Measurements from ENCODE around the gene PDCD10. TPM values are rescaled to one million over a fixed set of nuclear protein-coding genes. Genes with fewer than 3 reads are reported as not detected.

The PDCD10 gene
- total RNA-seq, 1 donor from 2014 or later: 76.1 TPM

DNA sequence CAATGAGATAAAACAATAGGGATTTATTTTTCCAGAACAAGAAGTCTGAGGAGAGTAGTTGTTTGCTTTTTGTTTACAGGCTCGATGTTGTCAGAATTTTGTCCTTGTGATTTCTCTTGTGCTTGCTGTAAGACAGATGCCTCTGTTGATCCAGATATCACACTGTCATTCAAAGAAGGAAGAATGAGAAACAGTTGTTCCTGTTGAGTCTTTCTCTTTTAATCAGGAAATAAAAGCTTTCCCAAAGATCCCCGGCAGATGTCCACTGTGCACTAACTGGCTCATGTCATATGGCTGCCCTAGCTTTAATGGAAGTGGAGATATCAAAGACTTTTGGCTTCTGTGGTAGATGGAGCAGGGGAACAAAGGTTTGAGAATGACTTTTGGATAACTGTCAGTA lies 7.6 kb upstream of the PDCD10 start:
- no peaks in the 10 kb centered on the region for H3K36me3 Mint-ChIP-seq (ENCODE audit: low read depth)
- peaks cover 3% of the 10 kb centered on the region for H3K4me1 Mint-ChIP-seq
- H3K27ac Mint-ChIP-seq: no peak overlapping the region
- no peak for DNase-seq
- H3K9me3 Mint-ChIP-seq: no peaks in the 10 kb centered on the region
- intact Hi-C loops (cut with micrococcal nuclease): no loop called here
- no peak overlapping the region for H3K4me3 Mint-ChIP-seq
- peaks cover 4% of the 10 kb centered on the region for H3K27me3 Mint-ChIP-seq

DNA sequence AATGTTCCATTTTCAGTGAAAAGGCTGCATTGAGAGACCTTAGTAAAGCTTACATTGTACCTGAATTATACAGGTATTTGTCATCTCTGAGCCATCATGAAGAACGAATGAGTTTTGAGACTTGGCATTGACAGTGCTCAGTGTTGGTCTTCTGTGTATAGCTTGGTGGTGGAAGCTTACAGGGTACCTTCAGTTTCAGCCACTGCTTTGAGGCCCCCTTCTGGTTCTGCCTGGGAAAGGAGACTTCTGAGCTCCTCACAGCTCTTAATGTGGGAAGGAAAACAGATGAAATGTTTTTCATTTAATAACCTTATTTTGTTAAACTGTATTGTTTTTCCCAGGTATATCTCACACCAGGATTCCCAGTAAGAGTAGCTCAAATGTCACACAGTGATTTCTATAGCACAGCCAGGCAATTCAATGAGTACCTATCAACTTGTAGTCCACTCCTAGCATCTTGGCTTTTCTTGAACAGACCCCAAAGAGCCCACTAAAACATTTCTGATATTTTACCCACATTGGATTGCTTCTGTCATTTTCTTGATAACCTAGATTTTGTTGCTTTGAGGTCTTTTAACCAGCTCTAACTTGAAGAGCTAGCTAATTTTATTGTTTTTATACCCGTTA lies 6.4 kb upstream of the PDCD10 start:
- peaks cover 8% of the 10 kb centered on the region for H3K4me1 Mint-ChIP-seq
- intact Hi-C loops (cut with micrococcal nuclease): no loop called here
- no peak overlapping the region for H3K27ac Mint-ChIP-seq
- H3K4me3 Mint-ChIP-seq: no peak overlapping the region
- H3K27me3 Mint-ChIP-seq: peaks cover 7% of the 10 kb centered on the region
- peak; percentile 75 for DNase-seq
- no peaks in the 10 kb centered on the region for H3K9me3 Mint-ChIP-seq
- no peaks in the 10 kb centered on the region for H3K36me3 Mint-ChIP-seq (ENCODE audit: low read depth)

DNA sequence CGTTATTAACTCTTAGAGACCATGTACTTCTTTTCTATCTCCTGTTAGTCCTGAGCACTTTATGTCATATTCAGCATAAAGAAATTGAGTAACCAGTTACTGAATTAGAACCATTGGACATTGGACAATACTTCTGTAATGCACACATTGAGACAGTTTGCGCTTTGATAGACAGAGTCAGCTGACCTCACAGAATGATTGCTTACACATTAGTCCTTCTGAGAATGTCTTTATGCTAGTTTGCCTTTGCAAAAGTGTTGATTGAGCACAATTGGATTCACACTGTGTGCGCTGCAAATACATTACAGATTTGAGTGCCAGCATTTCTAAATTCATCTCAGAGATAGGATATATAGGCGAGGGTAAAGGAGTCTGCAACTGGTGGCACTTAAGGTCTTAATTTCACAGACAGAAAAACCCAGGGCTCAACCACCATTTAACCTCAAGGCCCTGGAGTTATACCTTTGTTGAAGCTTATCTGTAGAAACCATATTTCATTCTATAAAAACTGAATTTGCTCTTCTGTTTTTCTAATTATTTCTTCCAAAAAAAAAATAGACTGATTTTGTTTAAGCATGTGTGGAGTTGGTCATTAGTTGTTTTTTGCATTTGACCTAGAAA lies 4.6 kb upstream of the PDCD10 start:
- Mint-ChIP-seq H3K27me3 (peaks cover 7% of the 10 kb centered on the region), H3K4me3 (no peak overlapping the region), H3K9me3 (no peaks in the 10 kb centered on the region), H3K27ac (no peak overlapping the region), H3K36me3 (ENCODE audit: low read depth) (no peaks in the 10 kb centered on the region), H3K4me1 (peaks cover 8% of the 10 kb centered on the region)
- DNase-seq: no peak
- intact Hi-C loops (cut with micrococcal nuclease): loop anchor here (5.0 to 10.0 kb wide), 2 partner anchors 143 to 1926 kb away; partner anchors contain the start of gene MECOM

DNA sequence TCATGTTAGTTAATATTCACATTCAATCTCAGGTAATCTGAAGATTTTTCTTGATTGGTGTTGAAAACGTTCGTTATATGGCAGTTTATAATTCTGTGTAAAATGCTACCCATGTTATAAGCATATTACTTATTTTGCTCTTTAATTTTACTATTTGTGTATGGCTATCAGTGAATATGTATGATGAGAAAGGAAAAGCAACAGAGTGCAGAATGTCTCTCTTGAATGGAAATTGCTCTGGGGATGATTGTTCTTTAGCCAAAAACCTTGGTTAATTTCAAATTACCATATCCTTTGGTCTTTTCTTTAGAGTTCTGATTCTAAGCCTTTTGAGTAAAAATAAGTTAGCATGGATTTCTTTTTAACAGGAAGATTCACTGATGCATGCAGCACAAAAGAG lies 3.3 kb upstream of the PDCD10 start:
- Mint-ChIP-seq H3K9me3 (no peaks in the 10 kb centered on the region), H3K4me3 (no peak overlapping the region), H3K4me1 (peaks cover 12% of the 10 kb centered on the region), H3K27me3 (peaks cover 7% of the 10 kb centered on the region), H3K27ac (no peak overlapping the region), H3K36me3 (ENCODE audit: low read depth) (no peaks in the 10 kb centered on the region)
- DNase-seq: no peak
- intact Hi-C loops (cut with micrococcal nuclease): loop anchor here (5.0 to 10.0 kb wide), 2 partner anchors 144 to 1927 kb away; partner anchors contain the start of gene MECOM

DNA sequence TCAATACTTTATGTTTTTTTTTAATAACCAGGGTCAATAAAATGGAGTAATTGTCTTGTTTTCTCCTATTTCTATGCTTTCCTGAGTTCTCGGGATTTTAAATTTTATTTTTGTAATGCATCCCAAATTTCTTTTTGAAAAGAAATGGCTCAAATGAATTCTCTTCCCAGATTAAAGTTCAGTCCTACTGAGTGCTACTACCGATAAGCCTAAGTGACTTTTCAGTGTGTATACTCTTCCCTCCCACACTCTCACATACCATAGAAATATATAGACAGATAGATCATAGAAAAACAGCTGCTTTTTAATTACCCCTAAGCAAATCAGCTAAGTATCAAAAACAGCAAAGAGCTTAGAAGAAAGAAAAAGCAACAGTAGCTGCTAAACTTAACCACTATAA lies 2.3 kb upstream of the PDCD10 start:
- peaks cover 5% of the 10 kb centered on the region for H3K36me3 Mint-ChIP-seq (ENCODE audit: low read depth)
- H3K4me1 Mint-ChIP-seq: peaks cover 21% of the 10 kb centered on the region
- no peak overlapping the region for H3K27ac Mint-ChIP-seq
- H3K9me3 Mint-ChIP-seq: no peaks in the 10 kb centered on the region
- H3K27me3 Mint-ChIP-seq: peaks cover 7% of the 10 kb centered on the region
- no peak overlapping the region for H3K4me3 Mint-ChIP-seq
- intact Hi-C loops (cut with micrococcal nuclease): loop anchor here (5.0 to 10.0 kb wide), 2 partner anchors 145 to 1928 kb away; partner anchors contain the start of gene MECOM
- no peak for DNase-seq

DNA sequence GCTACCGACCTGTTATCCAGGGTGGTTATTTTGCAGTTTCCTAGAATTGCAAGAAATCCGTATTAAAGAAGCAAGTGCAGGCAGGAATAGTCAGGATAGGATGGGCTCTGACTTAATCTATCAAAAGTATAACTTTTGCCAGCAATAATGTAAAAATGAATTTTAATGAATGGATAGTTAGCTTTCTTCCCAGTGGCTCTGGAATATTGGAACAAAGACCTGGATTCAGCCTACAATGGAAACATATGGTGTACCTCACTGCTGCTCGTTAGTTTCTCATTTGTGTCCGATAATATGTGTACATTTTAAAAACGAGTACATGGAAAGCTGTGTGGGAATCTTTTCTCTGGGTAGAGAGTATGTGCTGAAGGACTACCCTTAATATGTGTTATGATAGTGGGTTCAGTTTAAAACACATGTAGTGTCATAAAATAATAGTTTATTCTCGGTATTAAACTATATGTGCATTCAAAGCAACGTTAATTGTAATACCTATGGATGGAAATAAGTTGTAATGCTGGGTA lies 1.6 kb upstream of the PDCD10 start:
- intact Hi-C loops (cut with micrococcal nuclease): loop anchor here (5.0 to 10.0 kb wide), 2 partner anchors 146 to 1928 kb away; partner anchors contain the start of gene MECOM
- Mint-ChIP-seq H3K27ac (no peak overlapping the region), H3K36me3 (ENCODE audit: low read depth) (peaks cover 8% of the 10 kb centered on the region), H3K4me1 (peaks cover 28% of the 10 kb centered on the region), H3K4me3 (no peak overlapping the region), H3K9me3 (no peaks in the 10 kb centered on the region), H3K27me3 (peaks cover 7% of the 10 kb centered on the region)
- DNase-seq: no peak

DNA sequence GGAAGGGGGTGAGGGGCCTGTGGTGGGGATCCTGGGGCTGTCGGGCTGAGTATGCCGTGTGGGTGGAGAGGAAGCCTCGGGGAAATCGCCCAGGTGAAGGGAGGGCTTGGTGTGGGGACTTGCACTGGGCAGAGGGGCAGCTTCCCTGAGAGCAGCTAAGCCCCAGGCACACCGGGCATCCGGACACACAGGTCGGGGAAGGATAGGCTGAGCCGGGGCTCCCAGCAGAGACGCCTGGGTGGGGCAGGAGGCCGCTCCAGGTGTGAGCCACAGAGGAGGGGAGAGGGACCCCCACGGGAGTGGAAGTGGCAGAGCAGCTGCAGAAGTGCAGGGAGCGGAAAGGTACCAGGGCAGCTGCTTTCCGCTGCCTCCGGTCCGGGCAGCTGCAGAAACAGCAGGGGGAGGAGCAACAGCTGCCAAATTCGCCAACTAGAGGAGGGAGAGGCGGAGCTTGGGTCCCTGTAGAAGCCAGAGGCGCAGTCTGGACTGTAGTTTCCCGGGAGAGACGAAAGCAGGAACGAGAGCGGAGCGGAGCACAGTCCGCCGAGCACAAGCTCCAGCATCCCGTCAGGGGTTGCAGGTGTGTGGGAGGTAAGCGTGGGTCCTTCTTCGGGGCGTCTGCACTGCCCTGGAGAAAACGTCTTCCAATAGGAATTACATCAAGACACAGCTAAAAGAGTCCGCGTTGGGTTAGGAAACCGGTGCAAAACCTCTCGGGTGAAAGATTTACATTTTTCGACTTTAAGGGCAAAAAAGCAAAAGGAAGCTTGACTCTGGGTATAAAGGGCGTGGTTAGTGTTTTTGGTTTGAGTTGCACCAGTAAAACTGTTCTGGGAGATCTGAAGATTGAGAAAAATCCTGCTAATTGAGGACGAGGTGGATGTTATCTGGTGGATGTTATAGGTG lies 794 bp upstream of the PDCD10 start, which contains the start of gene SERPINI1:
Gene SERPINI1 (plus strand): TSS at position 489 of the 906 bp plus-strand sequence. CDS start 53,408 bp downstream, outside the sequence.
- DNase-seq: peak; percentile 94
- Mint-ChIP-seq H3K27me3 (peaks cover 7% of the 10 kb centered on the region), H3K36me3 (ENCODE audit: low read depth) (peaks cover 8% of the 10 kb centered on the region), H3K4me3 (no peak within 1 kb of the TSS), H3K9me3 (no peaks in the 10 kb centered on the region), H3K4me1 (peaks cover 28% of the 10 kb centered on the region), H3K27ac (no peak within 1 kb of the TSS)
- intact Hi-C loops (cut with micrococcal nuclease): loop anchor here (1.0 to 10.0 kb wide), 4 partner anchors 147 to 1929 kb away; partner anchors contain the start of genes GOLIM4, MECOM and ZBBX

DNA sequence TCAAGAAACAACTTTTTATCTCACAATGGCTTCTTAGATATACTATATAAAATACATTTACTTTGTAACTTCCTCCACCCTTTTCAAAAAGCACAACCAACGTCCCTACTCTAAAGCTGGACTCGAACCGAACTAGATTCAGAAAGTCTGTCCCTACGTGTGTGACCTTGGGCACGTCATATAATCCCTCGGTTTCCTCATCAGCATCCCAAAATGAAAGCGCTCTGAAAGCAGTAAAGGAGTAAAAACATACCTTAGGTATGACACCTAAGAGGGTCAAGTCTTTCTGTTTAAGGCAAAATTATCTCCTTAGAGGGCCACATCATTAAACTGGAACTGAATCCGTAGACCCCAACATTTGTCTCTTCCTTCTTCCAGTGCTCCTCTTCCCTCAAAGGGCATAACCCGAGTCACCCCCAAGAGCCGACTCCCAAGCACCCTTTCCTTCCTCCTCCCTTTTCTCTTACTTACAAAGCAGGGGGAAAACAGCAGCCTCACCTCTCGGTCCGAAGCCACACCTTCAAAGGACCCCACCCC lies 663 bp downstream of the PDCD10 start:
- Mint-ChIP-seq H3K27ac (no peak overlapping the region), H3K4me1 (peaks cover 25% of the 10 kb centered on the region), H3K27me3 (peaks cover 7% of the 10 kb centered on the region), H3K4me3 (no peak overlapping the region), H3K9me3 (no peaks in the 10 kb centered on the region), H3K36me3 (ENCODE audit: low read depth) (peaks cover 8% of the 10 kb centered on the region)
- DNase-seq: no peak
- intact Hi-C loops (cut with micrococcal nuclease): loop anchor here (1.0 to 10.0 kb wide), 4 partner anchors 43 to 1931 kb away; partner anchors contain the start of genes GOLIM4 and MECOM

DNA sequence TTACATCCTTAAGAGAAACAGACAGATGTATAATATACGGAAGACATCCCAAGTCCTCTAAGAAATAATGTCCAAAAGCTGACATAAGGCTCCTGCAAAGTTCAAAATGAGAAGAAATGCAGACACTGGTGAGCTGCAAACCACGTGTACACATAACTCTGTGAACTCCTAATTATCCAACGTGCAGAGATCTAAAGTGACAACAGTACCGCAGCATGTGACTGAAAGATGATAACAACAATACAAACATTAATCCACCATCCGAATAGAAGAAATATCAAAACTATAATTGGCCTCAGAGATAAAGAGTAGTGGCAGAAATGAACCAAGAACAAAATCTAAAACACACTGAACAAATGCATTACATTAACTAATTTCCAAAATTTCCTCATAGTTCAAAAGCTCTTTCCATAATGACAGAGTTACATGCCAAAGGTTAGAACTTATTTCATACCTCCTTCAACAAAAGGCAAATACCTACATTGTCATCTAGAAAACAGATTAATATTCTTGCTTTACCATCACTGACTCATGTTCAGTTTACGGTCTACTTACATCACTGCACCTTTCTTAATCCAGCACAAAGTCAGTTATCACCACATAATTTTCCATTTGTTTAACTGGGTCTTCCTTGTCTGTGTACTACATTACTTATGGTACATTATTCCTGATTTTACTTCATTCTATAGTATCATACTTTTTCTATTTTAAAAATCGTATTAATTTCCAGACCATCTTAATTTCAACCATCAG lies 2.2 kb downstream of the PDCD10 start:
- H3K9me3 Mint-ChIP-seq: no peaks in the 10 kb centered on the region
- intact Hi-C loops (cut with micrococcal nuclease): loop anchor here (5.0 to 10.0 kb wide), 2 partner anchors 290 to 1932 kb away; partner anchors contain the start of gene MECOM
- H3K4me1 Mint-ChIP-seq: peaks cover 32% of the 10 kb centered on the region
- DNase-seq: no peak
- H3K27me3 Mint-ChIP-seq: peaks cover 2% of the 10 kb centered on the region
- H3K4me3 Mint-ChIP-seq: peak overlapping the region; percentile 28
- no peak overlapping the region for H3K27ac Mint-ChIP-seq
- H3K36me3 Mint-ChIP-seq (ENCODE audit: low read depth): peaks cover 8% of the 10 kb centered on the region

DNA sequence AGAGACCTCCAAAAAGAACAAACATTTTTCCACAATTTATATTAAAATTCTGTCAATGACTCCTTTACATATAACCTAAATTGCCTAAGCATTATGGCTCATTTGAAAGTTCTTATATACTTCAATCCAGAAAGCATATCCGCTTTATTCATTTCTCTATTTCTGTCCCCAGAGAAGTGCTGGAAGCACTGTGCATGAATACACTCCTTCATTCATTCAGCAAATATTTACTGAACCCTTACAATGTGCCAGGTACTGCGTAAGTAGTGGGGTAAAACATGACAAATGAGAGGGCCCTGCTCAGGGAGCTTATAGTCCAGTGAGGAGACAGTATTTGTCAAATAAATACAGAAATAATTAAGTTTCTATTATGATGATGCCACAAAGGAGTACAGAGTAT lies 3.3 kb downstream of the PDCD10 start:
- intact Hi-C loops (cut with micrococcal nuclease): loop anchor here (5.0 to 10.0 kb wide), 2 partner anchors 291 to 1933 kb away; partner anchors contain the start of gene MECOM
- Mint-ChIP-seq H3K36me3 (ENCODE audit: low read depth) (peaks cover 8% of the 10 kb centered on the region), H3K27ac (no peak overlapping the region), H3K27me3 (no peaks in the 10 kb centered on the region), H3K9me3 (no peaks in the 10 kb centered on the region), H3K4me3 (peak overlapping the region; percentile 5), H3K4me1 (peaks cover 33% of the 10 kb centered on the region)
- DNase-seq: no peak

DNA sequence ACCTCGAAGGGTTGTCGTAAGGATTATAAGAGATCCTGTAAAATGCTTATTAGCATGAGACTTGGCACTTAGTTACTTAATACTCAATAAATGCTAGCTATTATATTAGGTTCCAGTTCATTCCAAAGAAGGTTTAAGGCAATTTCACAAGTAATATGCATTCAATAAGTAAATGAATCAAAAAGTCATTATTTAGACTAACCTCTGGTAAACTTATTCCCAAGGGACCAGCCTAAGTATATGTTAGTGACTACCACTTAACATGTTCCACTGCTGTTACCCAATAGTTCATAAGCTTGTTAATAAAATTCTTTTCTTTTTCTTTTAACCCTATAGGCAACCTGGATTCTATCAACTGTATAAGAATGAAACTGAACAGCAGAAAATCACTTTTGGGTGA lies 5.1 kb downstream of the PDCD10 start:
- intact Hi-C loops (cut with micrococcal nuclease): no loop called here
- no peak for DNase-seq
- Mint-ChIP-seq H3K4me3 (no peak overlapping the region), H3K36me3 (ENCODE audit: low read depth) (peaks cover 8% of the 10 kb centered on the region), H3K27ac (no peak overlapping the region), H3K9me3 (no peaks in the 10 kb centered on the region), H3K27me3 (no peaks in the 10 kb centered on the region), H3K4me1 (peaks cover 34% of the 10 kb centered on the region)

DNA sequence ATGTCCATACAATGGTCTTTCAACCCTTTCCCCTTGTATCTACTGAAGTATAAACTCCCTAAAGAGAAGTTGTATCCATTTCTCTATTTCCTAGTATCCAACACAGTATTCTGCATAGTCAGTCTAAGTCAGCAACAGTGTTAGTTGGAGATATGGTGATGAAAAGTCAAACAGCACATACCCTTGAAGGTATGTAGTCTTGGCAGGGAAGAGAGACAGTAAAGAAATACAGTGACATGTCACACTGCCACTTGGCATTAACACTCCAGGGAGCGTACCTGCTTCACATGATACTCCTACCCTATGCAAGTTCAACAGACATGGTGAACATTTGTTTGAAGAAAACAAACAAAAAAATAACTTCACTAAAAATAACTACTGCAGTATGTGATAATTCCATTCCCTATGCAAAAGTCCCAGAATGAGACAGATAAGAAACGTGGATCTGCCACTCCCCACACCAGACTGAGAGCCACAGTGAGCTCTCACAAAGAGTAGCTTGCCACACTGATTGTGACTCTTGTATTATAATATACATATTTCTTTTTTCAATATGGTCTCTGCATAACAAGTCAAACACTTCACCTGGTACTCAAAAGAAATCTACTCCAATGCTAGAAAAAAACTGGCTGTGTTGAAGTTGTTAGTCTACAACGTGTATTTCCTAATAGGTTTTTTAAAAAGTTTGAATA lies 5.9 kb downstream of the PDCD10 start:
- intact Hi-C loops (cut with micrococcal nuclease): no loop called here
- H3K4me1 Mint-ChIP-seq: peaks cover 36% of the 10 kb centered on the region

More for the DNA sequence above, 5.9 kb downstream of the PDCD10 start:
- peaks cover 8% of the 10 kb centered on the region for H3K36me3 Mint-ChIP-seq (ENCODE audit: low read depth)
- H3K27me3 Mint-ChIP-seq: no peaks in the 10 kb centered on the region
- no peaks in the 10 kb centered on the region for H3K9me3 Mint-ChIP-seq
- no peak overlapping the region for H3K27ac Mint-ChIP-seq
- DNase-seq: no peak
- no peak overlapping the region for H3K4me3 Mint-ChIP-seq

Data from activated CD4-positive, alpha-beta T cell treated with anti-CD3 and anti-CD28 coated beads, Interleukin-2, amount 10 ng/mL, durations not matched to agents 24 days and 14 days (primary cell).